Measurements from ENCODE around the gene OR1J2. TPM values are rescaled to one million over a fixed set of nuclear protein-coding genes. Genes with fewer than 3 reads are reported as not detected.

The OR1J2 gene
- total RNA-seq, 1 experiment from 2014 or later = not detected

DNA sequence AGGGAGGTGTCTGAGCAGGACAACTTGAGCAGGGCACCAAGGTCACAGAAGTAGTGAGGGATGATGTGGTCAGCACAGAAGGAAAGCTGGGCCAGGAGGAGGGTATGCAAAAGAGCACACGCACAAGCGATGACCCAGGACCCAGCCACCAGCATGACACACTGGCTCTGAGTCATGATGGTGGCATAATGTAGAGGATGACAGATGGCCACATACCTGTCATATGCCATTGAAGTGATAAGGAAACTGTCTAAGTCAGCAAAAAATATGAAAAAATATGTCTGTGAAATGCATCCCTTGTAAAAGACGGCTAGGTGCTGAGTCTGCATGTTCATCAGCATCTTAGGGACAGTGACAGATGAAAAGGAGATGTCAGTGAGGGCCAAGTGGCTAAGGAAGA is 33.3 kb upstream of the OR1J2 start:
- Mint-ChIP-seq H3K4me3 (no peak overlapping the region), H3K9me3 (peaks cover 89% of the 10 kb centered on the region), H3K27me3 (ENCODE audit: low read depth) (peaks cover 37% of the 10 kb centered on the region), H3K36me3 (peaks cover 22% of the 10 kb centered on the region; the same call in 1 of the 2 replicates), H3K27ac (no peak overlapping the region), H3K4me1 (no peaks in the 10 kb centered on the region)
- ATAC-seq (no peak), DNase-seq (ENCODE audit: low spot score) (no peak)
- TF ChIP-seq, protein P1, sequence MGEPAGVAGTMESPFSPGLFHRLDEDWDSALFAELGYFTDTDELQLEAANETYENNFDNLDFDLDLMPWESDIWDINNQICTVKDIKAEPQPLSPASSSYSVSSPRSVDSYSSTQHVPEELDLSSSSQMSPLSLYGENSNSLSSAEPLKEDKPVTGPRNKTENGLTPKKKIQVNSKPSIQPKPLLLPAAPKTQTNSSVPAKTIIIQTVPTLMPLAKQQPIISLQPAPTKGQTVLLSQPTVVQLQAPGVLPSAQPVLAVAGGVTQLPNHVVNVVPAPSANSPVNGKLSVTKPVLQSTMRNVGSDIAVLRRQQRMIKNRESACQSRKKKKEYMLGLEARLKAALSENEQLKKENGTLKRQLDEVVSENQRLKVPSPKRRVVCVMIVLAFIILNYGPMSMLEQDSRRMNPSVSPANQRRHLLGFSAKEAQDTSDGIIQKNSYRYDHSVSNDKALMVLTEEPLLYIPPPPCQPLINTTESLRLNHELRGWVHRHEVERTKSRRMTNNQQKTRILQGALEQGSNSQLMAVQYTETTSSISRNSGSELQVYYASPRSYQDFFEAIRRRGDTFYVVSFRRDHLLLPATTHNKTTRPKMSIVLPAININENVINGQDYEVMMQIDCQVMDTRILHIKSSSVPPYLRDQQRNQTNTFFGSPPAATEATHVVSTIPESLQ (CRISPR knock-in tag; IDR thresholded peaks at IDR 0.05) = no peak
- ChIA-PET POLR2A (no interaction called here), CTCF (no interaction called here)

DNA sequence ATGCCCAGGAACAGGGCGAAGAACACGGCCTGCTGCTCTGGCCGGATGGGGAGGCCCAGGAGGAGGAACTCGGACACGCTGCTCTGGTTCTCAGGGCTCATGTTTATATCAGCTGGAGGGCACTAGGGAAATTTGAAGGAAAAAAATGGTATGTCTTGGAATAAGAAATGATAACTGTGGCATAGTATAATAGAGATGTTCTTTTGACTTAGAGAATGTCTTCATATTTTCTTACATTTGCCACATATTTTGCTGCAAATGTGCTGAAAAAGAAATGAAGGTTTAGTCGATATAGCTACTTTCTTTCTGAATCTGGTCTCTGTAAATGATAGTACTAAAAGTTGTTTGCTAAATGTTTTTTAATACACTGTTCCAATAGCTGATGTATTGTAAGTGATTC is 32.8 kb upstream of the OR1J2 start, which contains the start of gene OR1J1:
TSS of gene OR1J1 (minus strand) at position 101 of the 400 bp plus-strand sequence. CDS start at position 101, 0 bp downstream.
- CTCF ChIA-PET = no interaction called here
- H3K4me1 Mint-ChIP-seq = no peaks in the 10 kb centered on the region
- TF ChIP-seq CBFB (CRISPR knock-in tag; IDR thresholded peaks at IDR 0.05; ENCODE audit: low read depth) (no peak), NFYB (CRISPR knock-in tag; conservative IDR thresholded peaks at IDR 0.05; ENCODE audit: low read depth) (no peak), ZNF232 (CRISPR knock-in tag; IDR thresholded peaks at IDR 0.05) (no peak), HMGA2 (CRISPR knock-in tag; IDR thresholded peaks at IDR 0.05) (no peak), NFE2L1 (CRISPR knock-in tag; IDR thresholded peaks at IDR 0.05) (no peak), JAZF1 (CRISPR knock-in tag; IDR thresholded peaks at IDR 0.05) (no peak), ZNF416 (CRISPR knock-in tag; IDR thresholded peaks at IDR 0.05) (no peak), SP1 (CRISPR knock-in tag; conservative IDR thresholded peaks at IDR 0.05) (no peak), ZNF121 (CRISPR knock-in tag; IDR thresholded peaks at IDR 0.05) (no peak), ZNF396 (CRISPR knock-in tag; IDR thresholded peaks at IDR 0.05; ENCODE audit: borderline replicate concordance) (no peak), KAT7 (CRISPR knock-in tag; IDR thresholded peaks at IDR 0.05; ENCODE audit: borderline replicate concordance) (no peak), GRHL2 (CRISPR knock-in tag; IDR thresholded peaks at IDR 0.05; ENCODE audit: insufficient replicate concordance, severe bottlenecking) (no peak), NR3C1 (CRISPR knock-in tag; conservative IDR thresholded peaks at IDR 0.05; ENCODE audit: low read depth) (no peak)
- TF ChIP-seq, protein P2, sequence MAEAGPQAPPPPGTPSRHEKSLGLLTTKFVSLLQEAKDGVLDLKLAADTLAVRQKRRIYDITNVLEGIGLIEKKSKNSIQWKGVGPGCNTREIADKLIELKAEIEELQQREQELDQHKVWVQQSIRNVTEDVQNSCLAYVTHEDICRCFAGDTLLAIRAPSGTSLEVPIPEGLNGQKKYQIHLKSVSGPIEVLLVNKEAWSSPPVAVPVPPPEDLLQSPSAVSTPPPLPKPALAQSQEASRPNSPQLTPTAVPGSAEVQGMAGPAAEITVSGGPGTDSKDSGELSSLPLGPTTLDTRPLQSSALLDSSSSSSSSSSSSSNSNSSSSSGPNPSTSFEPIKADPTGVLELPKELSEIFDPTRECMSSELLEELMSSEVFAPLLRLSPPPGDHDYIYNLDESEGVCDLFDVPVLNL (CRISPR knock-in tag; IDR thresholded peaks at IDR 0.05; ENCODE audit: borderline replicate concordance, low read depth) = no peak
- TF ChIP-seq, protein P3, sequence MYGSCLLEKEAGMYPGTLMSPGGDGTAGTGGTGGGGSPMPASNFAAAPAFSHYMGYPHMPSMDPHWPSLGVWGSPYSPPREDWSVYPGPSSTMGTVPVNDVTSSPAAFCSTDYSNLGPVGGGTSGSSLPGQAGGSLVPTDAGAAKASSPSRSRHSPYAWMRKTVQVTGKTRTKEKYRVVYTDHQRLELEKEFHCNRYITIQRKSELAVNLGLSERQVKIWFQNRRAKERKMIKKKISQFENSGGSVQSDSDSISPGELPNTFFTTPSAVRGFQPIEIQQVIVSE (CRISPR knock-in tag; IDR thresholded peaks at IDR 0.05; ENCODE audit: borderline replicate concordance) = no peak
- TF ChIP-seq, protein P4, sequence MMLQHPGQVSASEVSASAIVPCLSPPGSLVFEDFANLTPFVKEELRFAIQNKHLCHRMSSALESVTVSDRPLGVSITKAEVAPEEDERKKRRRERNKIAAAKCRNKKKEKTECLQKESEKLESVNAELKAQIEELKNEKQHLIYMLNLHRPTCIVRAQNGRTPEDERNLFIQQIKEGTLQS (CRISPR knock-in tag; conservative IDR thresholded peaks at IDR 0.05) = no peak
- TF ChIP-seq, protein P5, sequence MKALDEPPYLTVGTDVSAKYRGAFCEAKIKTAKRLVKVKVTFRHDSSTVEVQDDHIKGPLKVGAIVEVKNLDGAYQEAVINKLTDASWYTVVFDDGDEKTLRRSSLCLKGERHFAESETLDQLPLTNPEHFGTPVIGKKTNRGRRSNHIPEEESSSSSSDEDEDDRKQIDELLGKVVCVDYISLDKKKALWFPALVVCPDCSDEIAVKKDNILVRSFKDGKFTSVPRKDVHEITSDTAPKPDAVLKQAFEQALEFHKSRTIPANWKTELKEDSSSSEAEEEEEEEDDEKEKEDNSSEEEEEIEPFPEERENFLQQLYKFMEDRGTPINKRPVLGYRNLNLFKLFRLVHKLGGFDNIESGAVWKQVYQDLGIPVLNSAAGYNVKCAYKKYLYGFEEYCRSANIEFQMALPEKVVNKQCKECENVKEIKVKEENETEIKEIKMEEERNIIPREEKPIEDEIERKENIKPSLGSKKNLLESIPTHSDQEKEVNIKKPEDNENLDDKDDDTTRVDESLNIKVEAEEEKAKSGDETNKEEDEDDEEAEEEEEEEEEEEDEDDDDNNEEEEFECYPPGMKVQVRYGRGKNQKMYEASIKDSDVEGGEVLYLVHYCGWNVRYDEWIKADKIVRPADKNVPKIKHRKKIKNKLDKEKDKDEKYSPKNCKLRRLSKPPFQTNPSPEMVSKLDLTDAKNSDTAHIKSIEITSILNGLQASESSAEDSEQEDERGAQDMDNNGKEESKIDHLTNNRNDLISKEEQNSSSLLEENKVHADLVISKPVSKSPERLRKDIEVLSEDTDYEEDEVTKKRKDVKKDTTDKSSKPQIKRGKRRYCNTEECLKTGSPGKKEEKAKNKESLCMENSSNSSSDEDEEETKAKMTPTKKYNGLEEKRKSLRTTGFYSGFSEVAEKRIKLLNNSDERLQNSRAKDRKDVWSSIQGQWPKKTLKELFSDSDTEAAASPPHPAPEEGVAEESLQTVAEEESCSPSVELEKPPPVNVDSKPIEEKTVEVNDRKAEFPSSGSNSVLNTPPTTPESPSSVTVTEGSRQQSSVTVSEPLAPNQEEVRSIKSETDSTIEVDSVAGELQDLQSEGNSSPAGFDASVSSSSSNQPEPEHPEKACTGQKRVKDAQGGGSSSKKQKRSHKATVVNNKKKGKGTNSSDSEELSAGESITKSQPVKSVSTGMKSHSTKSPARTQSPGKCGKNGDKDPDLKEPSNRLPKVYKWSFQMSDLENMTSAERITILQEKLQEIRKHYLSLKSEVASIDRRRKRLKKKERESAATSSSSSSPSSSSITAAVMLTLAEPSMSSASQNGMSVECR (CRISPR knock-in tag; IDR thresholded peaks at IDR 0.05; ENCODE audit: borderline replicate concordance) = no peak
- POLR2A ChIA-PET = no interaction called here
- no peak within 1 kb of the TSS for H3K27ac Mint-ChIP-seq
- no peak within 1 kb of the TSS for H3K4me3 Mint-ChIP-seq
- H3K36me3 Mint-ChIP-seq = peaks cover 25% of the 10 kb centered on the region
- DNase-seq (ENCODE audit: low spot score) = no peak
- peaks cover 90% of the 10 kb centered on the region for H3K9me3 Mint-ChIP-seq
- H3K27me3 Mint-ChIP-seq (ENCODE audit: low read depth) = peaks cover 34% of the 10 kb centered on the region
- no peak for ATAC-seq

Data from WTC11 (cell line).